ENCODE measurements around the gene RNF138.

Gene RNF138

GRCh38 chr18:32104516-32104915 lies 12.8 kb downstream of the RNF138 start:
- Histone ChIP-seq H3K9me2 (replicated peaks; ENCODE audit: low read depth, low read length) (no peaks in the 10 kb centered on the region), H3K79me2 (ENCODE audit: insufficient read depth, low read length) (peaks cover 96% of the 10 kb centered on the region), H3F3A (ENCODE audit: low read depth) (0 out of 2 replicates have a peak, but pooled peaks cover 2% of the 10 kb centered on the region), H3K9ac (ENCODE audit: low read depth, low read length, poor library complexity, severe bottlenecking) (no peak overlapping the region), H4K20me1 (ENCODE audit: insufficient read depth, low read length, poor library complexity, severe bottlenecking) (peaks cover 66% of the 10 kb centered on the region), H3K27me3 (ENCODE audit: insufficient read depth, low read length, poor library complexity, severe bottlenecking) (no peaks in the 10 kb centered on the region), H3K4me1 (ENCODE audit: insufficient read depth, low read length, poor library complexity, severe bottlenecking) (peaks cover 3% of the 10 kb centered on the region), H3K4me3 (ENCODE audit: low read length, poor library complexity, severe bottlenecking) (no peak overlapping the region), H3K4me2 (ENCODE audit: low read depth, low read length, poor library complexity, severe bottlenecking) (no peak overlapping the region), H3K36me3 (ENCODE audit: insufficient read depth, low read length) (peaks cover 20% of the 10 kb centered on the region; the same call in 1 of the 2 replicates), H2AFZ (ENCODE audit: low read length) (no peak overlapping the region), H3K9me3 (ENCODE audit: insufficient read depth, low read depth, low read length) (no peaks in the 10 kb centered on the region)
- TF ChIP-seq, protein P1, sequence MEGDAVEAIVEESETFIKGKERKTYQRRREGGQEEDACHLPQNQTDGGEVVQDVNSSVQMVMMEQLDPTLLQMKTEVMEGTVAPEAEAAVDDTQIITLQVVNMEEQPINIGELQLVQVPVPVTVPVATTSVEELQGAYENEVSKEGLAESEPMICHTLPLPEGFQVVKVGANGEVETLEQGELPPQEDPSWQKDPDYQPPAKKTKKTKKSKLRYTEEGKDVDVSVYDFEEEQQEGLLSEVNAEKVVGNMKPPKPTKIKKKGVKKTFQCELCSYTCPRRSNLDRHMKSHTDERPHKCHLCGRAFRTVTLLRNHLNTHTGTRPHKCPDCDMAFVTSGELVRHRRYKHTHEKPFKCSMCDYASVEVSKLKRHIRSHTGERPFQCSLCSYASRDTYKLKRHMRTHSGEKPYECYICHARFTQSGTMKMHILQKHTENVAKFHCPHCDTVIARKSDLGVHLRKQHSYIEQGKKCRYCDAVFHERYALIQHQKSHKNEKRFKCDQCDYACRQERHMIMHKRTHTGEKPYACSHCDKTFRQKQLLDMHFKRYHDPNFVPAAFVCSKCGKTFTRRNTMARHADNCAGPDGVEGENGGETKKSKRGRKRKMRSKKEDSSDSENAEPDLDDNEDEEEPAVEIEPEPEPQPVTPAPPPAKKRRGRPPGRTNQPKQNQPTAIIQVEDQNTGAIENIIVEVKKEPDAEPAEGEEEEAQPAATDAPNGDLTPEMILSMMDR (conservative IDR thresholded peaks at IDR 0.05; ENCODE audit: low read length): no peak
- TF ChIP-seq EZH2phosphoT487 (IDR thresholded peaks at IDR 0.05; ENCODE audit: borderline replicate concordance): no peak

DNA sequence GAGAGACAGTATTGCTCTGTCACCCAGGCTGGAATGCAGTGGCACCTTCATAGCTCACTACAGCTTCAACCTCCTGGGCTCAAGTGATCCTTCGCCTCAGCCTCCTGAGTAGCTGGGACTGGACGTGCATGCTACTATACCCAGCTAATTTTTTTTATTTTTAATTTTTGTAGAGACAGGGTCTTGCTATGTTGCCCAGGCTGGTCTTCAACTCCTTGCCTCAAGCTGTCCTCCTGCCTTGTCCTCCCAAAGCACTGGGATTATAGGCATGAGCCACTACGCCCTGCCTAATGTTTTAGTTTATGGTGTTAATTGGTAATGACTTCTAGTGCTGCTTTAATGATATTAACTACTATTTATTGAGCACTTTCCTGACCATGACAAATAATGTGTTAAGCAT lies 18.3 kb downstream of the RNF138 start:
- H3K36me3 ChIP-seq (ENCODE audit: insufficient read depth, low read length): peaks cover 48% of the 10 kb centered on the region; the same call in 1 of the 2 replicates
- no peaks in the 10 kb centered on the region for H3K9me2 ChIP-seq (replicated peaks; ENCODE audit: low read depth, low read length)
- no peak overlapping the region for H3K9ac ChIP-seq (ENCODE audit: low read depth, low read length, poor library complexity, severe bottlenecking)
- peaks cover 73% of the 10 kb centered on the region for H4K20me1 ChIP-seq (ENCODE audit: insufficient read depth, low read length, poor library complexity, severe bottlenecking)
- H3K27me3 ChIP-seq (ENCODE audit: insufficient read depth, low read length, poor library complexity, severe bottlenecking): no peaks in the 10 kb centered on the region
- TF ChIP-seq EZH2phosphoT487 (IDR thresholded peaks at IDR 0.05; ENCODE audit: borderline replicate concordance): no peak
- TF ChIP-seq, protein P1 (conservative IDR thresholded peaks at IDR 0.05; ENCODE audit: low read length): no peak
- no peak overlapping the region for H2AFZ ChIP-seq (ENCODE audit: low read length)
- 0 out of 2 replicates have a peak, but pooled peaks cover 2% of the 10 kb centered on the region for H3F3A ChIP-seq (ENCODE audit: low read depth)
- no peak overlapping the region for H3K4me3 ChIP-seq (ENCODE audit: low read length, poor library complexity, severe bottlenecking)
- peaks cover 98% of the 10 kb centered on the region for H3K79me2 ChIP-seq (ENCODE audit: insufficient read depth, low read length)
- H3K4me2 ChIP-seq (ENCODE audit: low read depth, low read length, poor library complexity, severe bottlenecking): no peak overlapping the region
- no peaks in the 10 kb centered on the region for H3K4me1 ChIP-seq (ENCODE audit: insufficient read depth, low read length, poor library complexity, severe bottlenecking)
- H3K9me3 ChIP-seq (ENCODE audit: insufficient read depth, low read depth, low read length): no peaks in the 10 kb centered on the region

DNA sequence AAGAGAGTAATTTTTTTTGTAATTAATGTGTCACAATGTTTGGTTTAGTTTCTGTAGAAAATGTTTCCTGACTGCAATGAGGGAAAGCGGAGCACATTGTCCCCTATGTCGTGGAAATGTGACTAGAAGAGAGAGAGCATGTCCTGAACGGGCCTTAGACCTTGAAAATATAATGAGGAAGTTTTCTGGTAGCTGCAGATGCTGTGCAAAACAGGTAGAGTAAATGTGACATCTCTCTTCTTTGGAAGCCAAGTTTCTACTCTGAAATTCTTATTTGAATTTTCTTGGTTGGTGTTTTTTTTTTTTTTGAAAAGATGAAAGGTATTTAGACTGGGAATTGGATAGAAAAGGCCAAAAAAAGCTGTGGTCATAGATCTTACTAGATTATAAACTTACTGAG lies 20.0 kb downstream of the RNF138 start:
- Histone ChIP-seq H3K36me3 (ENCODE audit: insufficient read depth, low read length) (peaks cover 61% of the 10 kb centered on the region; the same call in 1 of the 2 replicates), H3K27me3 (ENCODE audit: insufficient read depth, low read length, poor library complexity, severe bottlenecking) (no peaks in the 10 kb centered on the region), H3K9ac (ENCODE audit: low read depth, low read length, poor library complexity, severe bottlenecking) (no peak overlapping the region), H3K9me2 (replicated peaks; ENCODE audit: low read depth, low read length) (no peaks in the 10 kb centered on the region), H4K20me1 (ENCODE audit: insufficient read depth, low read length, poor library complexity, severe bottlenecking) (peaks cover 73% of the 10 kb centered on the region), H3K79me2 (ENCODE audit: insufficient read depth, low read length) (peaks cover 98% of the 10 kb centered on the region), H3F3A (ENCODE audit: low read depth) (no peaks in the 10 kb centered on the region), H3K4me3 (ENCODE audit: low read length, poor library complexity, severe bottlenecking) (no peak overlapping the region), H3K9me3 (ENCODE audit: insufficient read depth, low read depth, low read length) (no peaks in the 10 kb centered on the region), H2AFZ (ENCODE audit: low read length) (no peak overlapping the region), H3K4me2 (ENCODE audit: low read depth, low read length, poor library complexity, severe bottlenecking) (no peak overlapping the region), H3K4me1 (ENCODE audit: insufficient read depth, low read length, poor library complexity, severe bottlenecking) (no peaks in the 10 kb centered on the region)
- TF ChIP-seq EZH2phosphoT487 (IDR thresholded peaks at IDR 0.05; ENCODE audit: borderline replicate concordance): no peak
- TF ChIP-seq, protein P1 (conservative IDR thresholded peaks at IDR 0.05; ENCODE audit: low read length): no peak
